Neural progenitor cell (in vitro differentiated cells): ENCODE data around the gene GSX2.

Source experiments
- EZH2 ChIP-seq: fragments of 200-600 bp; sonication (generic); IDR thresholded peaks from 2 replicates; pipeline ENCODE4 v1.6.1; 2017; ENCODE audit warnings: antibody characterized with exemption, mild to moderate bottlenecking, moderate library complexity
- TF ChIP-seq, protein P1 (sequence below): fragments of 200-600 bp; sonication (generic); IDR thresholded peaks from 2 replicates; pipeline ENCODE4 v1.5.1; 2017; ENCODE audit warnings: antibody characterized with exemption, mild to moderate bottlenecking

DNA sequence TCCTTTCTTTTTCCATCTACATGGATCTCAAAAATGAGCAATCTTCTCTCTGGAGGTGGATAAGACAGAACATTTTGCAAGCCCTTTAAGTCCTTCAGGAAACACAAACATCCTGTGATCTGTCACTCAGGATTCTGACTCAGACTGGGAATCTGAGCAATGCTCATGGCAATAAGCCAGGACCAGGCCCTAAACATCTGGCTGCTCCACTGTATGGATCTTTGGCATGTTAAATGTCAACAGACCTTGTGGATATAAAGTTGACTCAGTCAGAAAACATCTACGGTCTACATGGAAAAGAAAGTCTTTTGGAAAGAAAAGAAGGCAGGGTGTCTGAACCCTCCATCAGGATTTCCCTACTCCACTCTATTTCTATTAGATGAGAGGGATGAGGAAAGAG lies 17.8 kb upstream of the GSX2 start:
- TF ChIP-seq, protein P1, sequence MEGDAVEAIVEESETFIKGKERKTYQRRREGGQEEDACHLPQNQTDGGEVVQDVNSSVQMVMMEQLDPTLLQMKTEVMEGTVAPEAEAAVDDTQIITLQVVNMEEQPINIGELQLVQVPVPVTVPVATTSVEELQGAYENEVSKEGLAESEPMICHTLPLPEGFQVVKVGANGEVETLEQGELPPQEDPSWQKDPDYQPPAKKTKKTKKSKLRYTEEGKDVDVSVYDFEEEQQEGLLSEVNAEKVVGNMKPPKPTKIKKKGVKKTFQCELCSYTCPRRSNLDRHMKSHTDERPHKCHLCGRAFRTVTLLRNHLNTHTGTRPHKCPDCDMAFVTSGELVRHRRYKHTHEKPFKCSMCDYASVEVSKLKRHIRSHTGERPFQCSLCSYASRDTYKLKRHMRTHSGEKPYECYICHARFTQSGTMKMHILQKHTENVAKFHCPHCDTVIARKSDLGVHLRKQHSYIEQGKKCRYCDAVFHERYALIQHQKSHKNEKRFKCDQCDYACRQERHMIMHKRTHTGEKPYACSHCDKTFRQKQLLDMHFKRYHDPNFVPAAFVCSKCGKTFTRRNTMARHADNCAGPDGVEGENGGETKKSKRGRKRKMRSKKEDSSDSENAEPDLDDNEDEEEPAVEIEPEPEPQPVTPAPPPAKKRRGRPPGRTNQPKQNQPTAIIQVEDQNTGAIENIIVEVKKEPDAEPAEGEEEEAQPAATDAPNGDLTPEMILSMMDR, result no peak
- no peak for TF ChIP-seq EZH2
